Erythroblast (primary cell): Measurements from ENCODE around the gene SURF4.
A peak's percentile ranks its signal among the peaks of the same experiment; 100 is the strongest.
"Not testable (repeated sequence)": the region's sequence is repeated elsewhere in the genome, so short reads cannot be mapped to it uniquely, and the experiment has no call there.

ENCODE experiments used
- DNase-seq, 2 experiments: peaks; one replicate each; lab custom pipeline; 2025; lab: John Stamatoyannopoulos, UW
- GATA1 ChIP-seq: IDR thresholded peaks from 2 replicates; pipeline ENCODE4 v1.6.1; 2011; ENCODE audit warnings: low read depth, mild to moderate bottlenecking, control low read depth, low read length, moderate library complexity
- POLR2A ChIP-seq: IDR thresholded peaks from 2 replicates; pipeline ENCODE4 v1.6.1; 2011; ENCODE audit warnings: mild to moderate bottlenecking, low read length

The SURF4 gene

DNA sequence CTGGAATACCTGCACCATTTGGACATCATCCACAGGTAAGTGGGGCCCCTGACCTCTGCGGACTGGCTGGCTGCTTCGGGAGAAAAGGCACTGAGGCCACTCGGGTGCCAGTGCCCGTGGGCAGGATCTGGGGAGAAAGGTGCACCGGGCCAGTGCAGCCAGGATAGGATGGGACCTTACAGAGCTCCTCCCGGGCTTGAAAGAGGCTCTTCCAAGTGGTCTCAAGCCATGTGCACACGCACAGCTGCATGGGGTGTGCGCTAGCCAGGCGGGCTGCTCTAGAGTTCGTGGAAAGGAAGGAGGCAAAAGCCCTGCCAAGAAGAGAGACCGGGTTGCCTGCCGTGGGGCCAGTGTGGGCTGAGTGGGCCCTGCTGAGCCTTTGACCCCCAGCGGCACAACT, 13.7 kb upstream of the SURF4 start:
- TF ChIP-seq POLR2A (no peak), GATA1 (no peak)
- no peak for DNase-seq

GRCh38 chr9:133389025-133389557, 13.2 kb upstream of the SURF4 start:
- no peak for TF ChIP-seq POLR2A
- TF ChIP-seq GATA1 = no peak
- DNase-seq = no peak

- no peak for DNase-seq
- TF ChIP-seq POLR2A (no peak), GATA1 (no peak)
Measured at GRCh38 chr9:133387680-133388079, 11.8 kb upstream of the SURF4 start.

GRCh38 chr9:133386338-133386737, 10.5 kb upstream of the SURF4 start:
- DNase-seq = no peak
- TF ChIP-seq POLR2A = no peak

GRCh38 chr9:133385452-133385851, 9.6 kb upstream of the SURF4 start:
- no peak for DNase-seq
- TF ChIP-seq GATA1 = no peak
- TF ChIP-seq POLR2A = no peak

- no peak for TF ChIP-seq GATA1
- no peak for TF ChIP-seq POLR2A
Measured at GRCh38 chr9:133384736-133385321, 9.0 kb upstream of the SURF4 start.

GRCh38 chr9:133383438-133383837, 7.6 kb upstream of the SURF4 start:
- DNase-seq = no peak
- TF ChIP-seq POLR2A (no peak), GATA1 (no peak)

More at GRCh38 chr9:133384736-133385321, 9.0 kb upstream of the SURF4 start:
- no peak for DNase-seq

DNA sequence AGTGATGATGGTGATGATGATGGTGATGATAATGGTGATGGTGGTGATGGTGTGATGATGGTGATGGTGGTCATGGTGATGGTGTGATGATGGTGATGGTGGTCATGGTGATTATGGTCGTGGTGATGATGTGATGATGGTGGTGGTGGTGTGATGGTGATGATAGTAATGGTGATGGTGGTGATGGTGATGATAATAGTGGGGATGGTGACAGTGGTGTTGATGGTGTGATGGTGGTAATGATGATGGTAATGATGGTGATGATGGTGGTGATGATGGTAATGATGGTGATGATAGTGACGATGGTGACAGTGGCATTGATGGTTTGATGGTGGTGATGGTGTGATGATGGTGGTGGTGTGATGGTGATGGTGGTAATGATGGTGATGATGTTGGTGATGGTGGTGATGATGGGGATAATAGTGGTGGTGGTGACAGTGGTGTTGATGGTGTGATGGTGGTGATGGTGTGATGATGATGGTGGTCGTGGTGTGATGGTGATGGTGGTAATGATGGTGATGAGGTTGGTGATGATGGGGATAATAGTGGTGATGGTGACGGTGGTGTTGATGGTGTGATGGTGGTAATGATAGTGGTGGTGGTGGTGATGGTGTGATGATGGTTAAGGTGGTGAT, 6.8 kb upstream of the SURF4 start:
- no peak for DNase-seq
- TF ChIP-seq GATA1 (no peak), POLR2A (no peak)

- DNase-seq = no peak
- TF ChIP-seq GATA1 (no peak), POLR2A (no peak)
Measured at GRCh38 chr9:133380734-133381133, 4.9 kb upstream of the SURF4 start.

- DNase-seq = no peak
- TF ChIP-seq GATA1 (no peak), POLR2A (no peak)
Measured at GRCh38 chr9:133379153-133380086, 3.6 kb upstream of the SURF4 start.

DNA sequence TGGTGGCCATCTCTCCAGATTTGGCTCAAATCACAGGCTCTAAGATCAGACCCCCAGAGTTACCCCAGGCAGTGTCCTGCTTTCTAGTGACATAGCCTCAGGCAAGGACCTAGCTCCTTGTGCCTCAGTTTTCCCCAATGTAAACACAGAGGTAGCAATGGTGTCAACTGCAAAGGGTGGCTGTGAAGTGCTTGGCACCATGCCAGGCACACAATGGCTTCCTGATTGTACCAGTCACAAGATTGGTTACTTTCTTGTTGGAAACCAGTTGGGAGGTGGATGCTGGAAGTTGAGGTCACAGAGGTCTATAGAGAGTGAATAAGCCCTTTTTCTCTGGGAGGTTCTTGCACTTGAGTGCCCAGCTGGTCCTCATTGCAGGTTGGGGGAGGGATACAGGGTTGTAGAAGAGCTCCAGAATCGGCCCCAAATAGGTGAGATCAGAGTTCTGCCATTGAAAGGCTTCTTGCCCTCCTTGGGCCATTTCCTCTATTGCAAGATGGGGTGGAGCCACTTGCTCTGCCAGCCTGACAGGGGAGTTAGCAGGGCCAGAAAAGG, 2.6 kb upstream of the SURF4 start:
- no peak for TF ChIP-seq POLR2A
- TF ChIP-seq GATA1 = no peak
- peak in 1 of 2 experiments; percentile 17 for DNase-seq

GRCh38 chr9:133377721-133378216, 1.9 kb upstream of the SURF4 start:
- peak in 1 of 2 experiments; percentile 22 for DNase-seq
- TF ChIP-seq GATA1 = no peak
- no peak for TF ChIP-seq POLR2A

DNA sequence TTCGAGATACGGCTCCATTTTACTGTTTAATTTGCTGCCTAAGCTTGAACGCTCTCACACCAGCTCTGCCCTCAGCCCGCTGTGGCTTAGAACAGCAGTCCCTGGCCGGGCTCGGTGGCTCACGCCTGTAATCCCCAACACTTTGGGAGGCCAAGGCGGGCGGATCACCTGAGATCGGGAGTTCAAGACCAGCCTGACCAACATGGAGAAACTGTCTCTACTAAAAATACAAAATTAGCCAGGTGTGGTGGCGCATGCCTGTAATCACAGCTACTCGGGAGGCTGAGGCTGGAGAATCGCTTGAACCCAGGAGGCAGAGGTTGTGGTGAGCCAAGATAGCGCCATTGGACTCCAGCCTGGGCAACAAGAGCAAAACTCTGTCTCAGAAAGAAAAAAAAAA, 1.4 kb upstream of the SURF4 start:
- not testable (repeated sequence) for DNase-seq

GRCh38 chr9:133375116-133375723, 640 bp downstream of the SURF4 start:
- peak; percentile 57 to 75 for DNase-seq
- TF ChIP-seq POLR2A (no peak), GATA1 (no peak)
